Chondrocyte (in vitro differentiated cells): Measurements from ENCODE around the gene DNMT3A. TPM values are rescaled to one million over a fixed set of nuclear protein-coding genes. Genes with fewer than 3 reads are reported as not detected.
A peak's percentile ranks its signal among the peaks of the same experiment; 100 is the strongest.
"Not testable (repeated sequence)": the region's sequence is repeated elsewhere in the genome, so short reads cannot be mapped to it uniquely, and the experiment has no call there.

Experiments used
- DNase-seq: peaks from one replicate; pipeline ENCODE4 v3.0.0; 2021; ENCODE audit warnings: mixed read lengths, low spot score
- H3K27ac Mint-ChIP-seq: one replicate; pipeline ENCODE4 v1.8.0; 2021; ENCODE audit warnings: mild to moderate bottlenecking, moderate library complexity, mixed read lengths; ENCODE audit not compliant: unreplicated experiment
- H3K27me3 Mint-ChIP-seq: 2 replicates; pipeline ENCODE4 v1.8.0; 2021; ENCODE audit warnings: low read depth, mixed read lengths
- H3K36me3 Mint-ChIP-seq: 2 replicates; pipeline ENCODE4 v1.8.0; 2021; ENCODE audit warnings: low read depth, mixed read lengths
- H3K4me1 Mint-ChIP-seq: 2 replicates; pipeline ENCODE4 v1.8.0; 2021; ENCODE audit warnings: low read depth, mild to moderate bottlenecking, mixed read lengths
- H3K4me3 Mint-ChIP-seq: one replicate; pipeline ENCODE4 v1.8.0; 2021; ENCODE audit warnings: mild to moderate bottlenecking, moderate library complexity, mixed read lengths; ENCODE audit not compliant: unreplicated experiment
- H3K9me3 Mint-ChIP-seq: 2 replicates; pipeline ENCODE4 v1.8.0; 2021; ENCODE audit warnings: low read depth, mixed read lengths
- total RNA-seq: library from RNA; stranded (reverse); gene quantifications from 3 replicates; pipeline ENCODE4 v1.2.1, GENCODE V29; 2021
- TF ChIP-seq, protein P1 (sequence below): fragments of 200-600 bp; sonication (generic); IDR thresholded peaks from 2 replicates; pipeline ENCODE4 v1.5.0; 2021; ENCODE audit warnings: antibody characterized with exemption, mild to moderate bottlenecking, moderate library complexity

DNMT3A gene
- total RNA-seq, 1 donor from 2014 or later: 43.9 TPM

DNA sequence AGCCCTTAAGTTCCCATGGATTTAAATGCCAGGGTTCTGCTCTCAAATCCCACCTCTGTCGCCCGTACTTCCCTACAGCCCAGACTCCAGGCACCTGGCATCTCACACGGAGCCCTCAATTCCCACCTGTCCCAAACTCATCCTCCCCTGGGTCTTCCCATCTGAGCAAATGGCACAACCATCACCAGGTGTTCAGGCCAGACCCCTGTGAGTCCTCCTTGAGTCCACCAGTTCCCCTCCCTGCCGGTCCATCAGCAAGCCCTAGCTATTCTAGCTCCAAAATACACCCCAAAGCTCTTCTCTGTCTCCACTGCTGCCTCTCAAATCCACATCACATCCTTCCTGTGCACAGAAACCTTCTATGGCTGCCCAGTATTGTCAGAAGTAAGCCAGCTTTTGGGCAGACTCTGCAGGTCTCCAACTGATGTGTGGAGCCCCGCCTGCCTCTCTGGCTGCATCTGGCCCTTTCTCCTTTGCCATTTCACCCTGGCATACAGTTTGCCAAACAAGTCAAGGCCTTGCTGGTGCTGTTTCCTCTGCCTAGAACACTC lies 67.7 kb downstream of the DNMT3A start:
- H3K9me3 Mint-ChIP-seq: no peaks in the 10 kb centered on the region
- no peak for DNase-seq
- H3K4me3 Mint-ChIP-seq: no peak overlapping the region
- TF ChIP-seq, protein P1, sequence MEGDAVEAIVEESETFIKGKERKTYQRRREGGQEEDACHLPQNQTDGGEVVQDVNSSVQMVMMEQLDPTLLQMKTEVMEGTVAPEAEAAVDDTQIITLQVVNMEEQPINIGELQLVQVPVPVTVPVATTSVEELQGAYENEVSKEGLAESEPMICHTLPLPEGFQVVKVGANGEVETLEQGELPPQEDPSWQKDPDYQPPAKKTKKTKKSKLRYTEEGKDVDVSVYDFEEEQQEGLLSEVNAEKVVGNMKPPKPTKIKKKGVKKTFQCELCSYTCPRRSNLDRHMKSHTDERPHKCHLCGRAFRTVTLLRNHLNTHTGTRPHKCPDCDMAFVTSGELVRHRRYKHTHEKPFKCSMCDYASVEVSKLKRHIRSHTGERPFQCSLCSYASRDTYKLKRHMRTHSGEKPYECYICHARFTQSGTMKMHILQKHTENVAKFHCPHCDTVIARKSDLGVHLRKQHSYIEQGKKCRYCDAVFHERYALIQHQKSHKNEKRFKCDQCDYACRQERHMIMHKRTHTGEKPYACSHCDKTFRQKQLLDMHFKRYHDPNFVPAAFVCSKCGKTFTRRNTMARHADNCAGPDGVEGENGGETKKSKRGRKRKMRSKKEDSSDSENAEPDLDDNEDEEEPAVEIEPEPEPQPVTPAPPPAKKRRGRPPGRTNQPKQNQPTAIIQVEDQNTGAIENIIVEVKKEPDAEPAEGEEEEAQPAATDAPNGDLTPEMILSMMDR: no peak
- H3K4me1 Mint-ChIP-seq: no peaks in the 10 kb centered on the region
- peak overlapping the region; percentile 32 for H3K27ac Mint-ChIP-seq
- H3K27me3 Mint-ChIP-seq: no peaks in the 10 kb centered on the region
- H3K36me3 Mint-ChIP-seq: peaks cover 22% of the 10 kb centered on the region

DNA sequence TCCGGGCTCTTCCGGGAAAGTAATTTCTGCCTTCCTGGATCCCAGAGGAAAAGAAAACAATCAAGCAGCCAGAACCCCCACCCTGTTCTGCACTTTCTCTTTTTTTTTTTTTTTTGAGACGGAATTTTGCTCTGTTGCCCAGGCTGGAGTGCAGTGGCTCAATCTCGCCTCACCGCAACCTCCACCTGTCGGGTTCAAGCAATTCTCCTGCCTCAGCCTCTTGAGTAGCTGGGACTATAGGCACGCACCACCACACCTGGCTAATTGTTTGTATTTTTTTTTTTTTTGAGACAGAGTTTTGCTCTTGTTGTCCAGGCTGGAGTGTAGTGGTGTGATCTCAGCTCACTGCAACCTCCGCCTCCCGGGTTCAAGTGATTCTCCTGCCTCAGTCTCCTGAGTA lies 69.0 kb downstream of the DNMT3A start:
- H3K27me3 Mint-ChIP-seq, H3K9me3 Mint-ChIP-seq, H3K4me1 Mint-ChIP-seq, H3K4me3 Mint-ChIP-seq, H3K27ac Mint-ChIP-seq, DNase-seq: not testable (repeated sequence)
- peaks cover 23% of the 10 kb centered on the region for H3K36me3 Mint-ChIP-seq

DNA sequence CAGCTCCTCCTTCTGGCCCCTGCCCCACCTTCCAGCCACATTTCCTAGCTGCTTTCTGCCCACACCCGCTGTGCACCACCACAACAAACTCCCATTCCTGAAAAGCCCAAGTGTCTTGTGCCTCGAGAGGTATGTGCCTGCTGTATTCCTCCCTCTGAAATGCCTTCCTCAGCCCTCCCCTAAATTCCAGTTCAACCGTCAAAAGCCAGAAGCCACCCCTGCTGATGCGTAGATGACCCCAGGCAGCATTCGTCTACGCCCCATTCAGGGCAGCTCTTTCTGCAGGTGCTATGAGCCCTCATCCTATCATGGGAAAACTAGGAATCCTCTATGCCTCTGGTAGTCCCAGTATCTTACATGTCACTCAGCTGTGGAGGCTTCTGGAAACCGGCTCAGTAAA lies 71.7 kb downstream of the DNMT3A start:
- H3K27ac Mint-ChIP-seq: no peak overlapping the region
- H3K4me1 Mint-ChIP-seq: peaks cover 8% of the 10 kb centered on the region
- H3K27me3 Mint-ChIP-seq: no peaks in the 10 kb centered on the region
- DNase-seq: no peak
- H3K9me3 Mint-ChIP-seq: no peaks in the 10 kb centered on the region
- TF ChIP-seq, protein P1: no peak
- no peak overlapping the region for H3K4me3 Mint-ChIP-seq
- peaks cover 25% of the 10 kb centered on the region for H3K36me3 Mint-ChIP-seq

DNA sequence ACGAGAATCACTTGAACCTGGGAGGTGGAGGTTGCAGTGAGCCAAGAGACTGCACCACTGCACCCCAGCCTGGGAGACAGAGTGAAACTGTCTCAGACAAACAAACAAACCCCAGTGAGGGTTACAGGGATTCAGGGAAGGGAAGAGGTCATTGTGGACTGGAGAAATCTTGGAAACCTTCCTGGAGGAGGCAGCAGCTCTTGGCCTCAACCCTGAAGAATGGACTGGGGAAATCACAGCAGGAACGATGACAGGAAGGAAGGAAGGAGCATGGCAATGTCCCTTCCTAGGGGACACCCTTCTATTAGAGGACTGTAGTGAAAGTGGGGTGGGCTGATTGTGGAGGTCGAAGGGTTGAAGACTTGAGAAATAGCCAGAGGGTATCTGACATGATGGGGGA lies 72.5 kb downstream of the DNMT3A start:
- H3K27ac Mint-ChIP-seq: no peak overlapping the region
- H3K9me3 Mint-ChIP-seq: no peaks in the 10 kb centered on the region
- H3K36me3 Mint-ChIP-seq: peaks cover 24% of the 10 kb centered on the region
- no peak overlapping the region for H3K4me3 Mint-ChIP-seq
- peaks cover 8% of the 10 kb centered on the region for H3K4me1 Mint-ChIP-seq
- no peak for DNase-seq
- no peaks in the 10 kb centered on the region for H3K27me3 Mint-ChIP-seq
- TF ChIP-seq, protein P1: no peak

DNA sequence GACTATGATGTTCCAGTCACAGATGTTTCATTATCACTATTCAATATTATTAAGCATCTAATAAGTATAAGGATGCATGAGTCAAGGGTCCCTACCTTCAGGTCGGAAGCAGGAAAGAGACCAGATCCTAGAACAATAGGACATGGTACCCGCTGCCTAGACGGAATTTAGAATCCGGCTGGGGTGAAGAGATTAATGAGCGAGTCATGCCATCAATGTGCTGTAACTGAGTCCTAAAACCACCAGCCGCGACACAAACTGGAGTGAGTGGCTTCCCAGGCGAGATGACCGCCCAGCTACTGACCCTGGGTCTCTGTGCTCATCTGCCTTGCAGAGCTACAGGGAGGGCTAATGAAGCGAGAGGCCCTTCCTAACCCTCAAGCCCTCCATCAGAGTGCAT lies 73.6 kb downstream of the DNMT3A start:
- no peak for DNase-seq
- peaks cover 8% of the 10 kb centered on the region for H3K4me1 Mint-ChIP-seq
- H3K27me3 Mint-ChIP-seq: no peaks in the 10 kb centered on the region
- H3K4me3 Mint-ChIP-seq: no peak overlapping the region
- peaks cover 16% of the 10 kb centered on the region for H3K36me3 Mint-ChIP-seq
- TF ChIP-seq, protein P1: no peak
- no peaks in the 10 kb centered on the region for H3K9me3 Mint-ChIP-seq
- H3K27ac Mint-ChIP-seq: no peak overlapping the region

DNA sequence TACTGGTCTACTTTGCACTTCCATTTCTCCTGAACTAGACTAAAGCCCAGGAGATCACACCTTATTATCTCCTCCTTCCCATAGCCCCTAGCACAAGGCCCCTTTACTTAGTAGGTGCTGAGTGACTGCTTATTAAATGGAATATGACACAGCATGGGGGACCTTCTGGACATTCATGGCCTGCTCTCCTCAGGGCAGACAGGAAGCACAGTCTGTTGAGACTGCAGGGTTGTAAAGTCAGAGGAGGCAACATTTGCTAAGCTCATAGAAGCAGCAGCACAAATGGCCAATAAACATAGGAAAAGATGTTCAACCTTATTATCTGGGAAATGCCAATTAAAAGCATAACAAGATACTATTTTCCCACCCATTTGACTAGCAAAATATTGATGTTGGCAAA lies 75.3 kb downstream of the DNMT3A start:
- DNase-seq: no peak
- Mint-ChIP-seq H3K27me3 (no peaks in the 10 kb centered on the region), H3K4me1 (peaks cover 8% of the 10 kb centered on the region), H3K4me3 (no peak overlapping the region), H3K36me3 (peaks cover 13% of the 10 kb centered on the region), H3K9me3 (no peaks in the 10 kb centered on the region), H3K27ac (no peak overlapping the region)
- TF ChIP-seq, protein P1: no peak
